Fibroblast of skin of left biceps (primary cell): ENCODE results near the gene RNF31.
"Not testable (repeated sequence)": the region's sequence is repeated elsewhere in the genome, so short reads cannot be mapped to it uniquely, and the experiment has no call there.

ENCODE experiments used
- DNase-seq, 2 experiments: peaks; one replicate each; pipeline ENCODE4 v3.0.0-alpha.2; 2013; ENCODE audit warnings: low read depth in 2 of 2

The RNF31 gene

GRCh38 chr14:24146978-24147760, at the start of gene RNF31:
Gene RNF31, plus strand, starts transcription at chr14:24147498. Its CDS starts 201 bp downstream, at chr14:24147699.
- peak; percentile 91 to 93 for DNase-seq

GRCh38 chr14:24098229-24098926, 48.9 kb upstream of the RNF31 start:
- no peak for DNase-seq

- no peak for DNase-seq
Observed at GRCh38 chr14:24098927-24099813, 48.1 kb upstream of the RNF31 start.

- no peak for DNase-seq
Observed at GRCh38 chr14:24100197-24100981, 46.9 kb upstream of the RNF31 start.

- no peak for DNase-seq
Observed at GRCh38 chr14:24100982-24101494, 46.3 kb upstream of the RNF31 start.

- DNase-seq, result no peak
Observed at GRCh38 chr14:24102357-24103048, 44.8 kb upstream of the RNF31 start.

- DNase-seq, result no peak
Observed at GRCh38 chr14:24103451-24103850, 43.8 kb upstream of the RNF31 start.

GRCh38 chr14:24105609-24106239, 41.6 kb upstream of the RNF31 start:
- not testable (repeated sequence) for DNase-seq

GRCh38 chr14:24106672-24107271, 40.5 kb upstream of the RNF31 start:
- DNase-seq, result no peak

- no peak for DNase-seq
Observed at GRCh38 chr14:24108336-24108874, 38.9 kb upstream of the RNF31 start.

GRCh38 chr14:24110060-24110459, 37.2 kb upstream of the RNF31 start:
- no peak for DNase-seq

GRCh38 chr14:24110523-24110922, 36.8 kb upstream of the RNF31 start:
- DNase-seq, result no peak

- no peak for DNase-seq
Observed at GRCh38 chr14:24113379-24113800, 33.9 kb upstream of the RNF31 start.

- peak; percentile 49 to 53 for DNase-seq
Observed at GRCh38 chr14:24113801-24114531, 33.3 kb upstream of the RNF31 start.

- DNase-seq, result peak; percentile 99
Observed at GRCh38 chr14:24114532-24115421, 32.5 kb upstream of the RNF31 start, which contains the start of the genes DCAF11 and NRL. Gene DCAF11, plus strand, starts transcription at chr14:24114777. Its CDS starts 818 bp downstream, at chr14:24115595. Gene NRL, minus strand, starts transcription at chr14:24114949. Its CDS starts 32,101 bp downstream, at chr14:24082848.

GRCh38 chr14:24115422-24116127, 31.7 kb upstream of the RNF31 start:
- no peak for DNase-seq
